Right forelimb (tissue), 1 donor: ENCODE results near the gene ARMCX2.
A peak's percentile ranks its signal among the peaks of the same experiment; 100 is the strongest.
"Not testable (repeated sequence)": the region's sequence is repeated elsewhere in the genome, so short reads cannot be mapped to it uniquely, and the experiment has no call there.

ENCODE experiments used
- DNase-seq: peaks from one replicate; pipeline ENCODE4 v3.0.0-alpha.2; 2018

Gene ARMCX2

DNA sequence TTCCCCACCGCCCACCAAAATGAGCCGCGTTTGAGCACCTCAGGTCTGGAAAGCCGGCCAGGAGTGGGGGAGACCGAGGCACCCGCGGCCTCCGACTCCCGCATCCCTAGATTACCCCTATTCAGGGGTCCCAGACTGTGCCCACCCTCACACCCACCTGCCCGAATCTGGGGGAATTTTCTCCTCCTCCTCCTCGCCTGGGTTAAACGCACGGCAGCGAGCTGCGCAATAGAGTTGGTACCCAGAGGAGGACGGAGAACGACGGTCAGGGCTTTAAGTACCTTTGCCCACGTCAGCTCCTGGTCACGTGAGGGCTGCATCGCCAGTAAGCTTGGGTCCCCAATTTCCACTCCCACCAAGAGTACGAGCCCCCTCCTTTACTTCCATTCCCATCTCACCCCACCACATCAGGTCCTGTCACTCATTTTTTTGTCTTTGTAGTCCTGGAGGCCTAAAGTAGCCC, at the start of gene ARMCX2:
Gene ARMCX2 (minus strand): TSS at position 250 of the 463 bp plus-strand sequence. CDS start 2,262 bp downstream, outside the sequence.
- peak; percentile 67 for DNase-seq

GRCh38 chrX:101709384-101709783, 49.7 kb upstream of the ARMCX2 start:
- DNase-seq: no peak

- DNase-seq: no peak
Measured at GRCh38 chrX:101708163-101708562, 48.5 kb upstream of the ARMCX2 start.

DNA sequence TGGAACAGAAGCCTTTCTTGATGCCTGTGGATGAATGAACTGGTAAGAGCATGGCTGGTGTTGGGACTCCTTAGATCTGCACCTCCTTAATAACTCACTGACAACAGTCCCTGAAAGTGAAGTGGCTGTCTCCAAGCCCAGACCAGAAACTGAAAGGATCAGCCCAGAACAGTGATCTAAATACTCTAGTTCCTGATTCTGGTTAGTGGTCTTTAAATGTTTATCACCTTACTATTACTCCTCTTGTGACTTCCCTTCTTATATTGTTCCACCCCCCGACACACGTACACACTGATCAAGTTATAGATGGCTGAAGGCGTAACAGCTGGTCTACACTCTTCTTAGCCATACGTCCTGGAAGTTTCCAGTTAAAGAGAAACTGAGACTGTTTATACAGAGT, 33.8 kb upstream of the ARMCX2 start:
- DNase-seq: no peak

DNA sequence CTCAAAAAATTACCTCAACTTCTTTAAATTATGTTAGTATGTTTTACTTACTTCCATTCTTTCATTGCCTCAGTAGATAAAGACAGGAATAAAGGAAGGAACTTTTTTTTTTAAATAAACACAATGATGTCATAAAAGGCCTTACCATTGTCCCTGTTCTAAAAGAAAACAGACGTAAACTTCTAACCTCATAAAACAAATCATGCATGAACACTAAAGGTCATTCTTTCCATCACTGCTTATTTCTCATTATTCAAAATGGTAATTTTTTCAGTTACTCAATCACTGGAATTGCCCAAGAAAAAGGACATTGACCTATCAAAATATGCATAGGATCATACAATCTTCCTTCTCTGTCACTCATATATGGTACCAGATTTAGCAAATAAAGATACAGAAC, 32.2 kb upstream of the ARMCX2 start:
- DNase-seq: no peak

GRCh38 chrX:101686574-101686973, 26.9 kb upstream of the ARMCX2 start:
- no peak for DNase-seq

- no peak for DNase-seq
Measured at GRCh38 chrX:101685923-101686322, 26.3 kb upstream of the ARMCX2 start.

DNA sequence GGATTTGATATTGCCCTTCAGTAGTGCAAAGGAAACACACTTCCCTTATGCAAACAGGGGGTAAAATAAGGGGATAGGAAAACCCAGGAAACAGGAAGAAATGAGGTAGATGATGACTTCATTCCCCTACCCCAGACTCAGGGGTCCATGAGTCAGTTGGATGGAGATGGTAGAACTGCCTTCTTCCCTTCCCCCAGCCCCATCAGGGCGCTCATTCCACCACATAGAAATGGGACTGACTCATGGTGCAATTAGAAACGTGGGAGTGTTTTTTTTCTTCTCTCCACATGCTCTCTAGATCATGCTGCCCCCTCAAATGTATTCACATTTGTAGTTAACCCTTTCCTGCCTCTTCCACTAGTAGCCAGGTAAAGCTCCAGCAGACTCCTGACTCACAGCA, 23.1 kb upstream of the ARMCX2 start:
- DNase-seq: no peak

DNA sequence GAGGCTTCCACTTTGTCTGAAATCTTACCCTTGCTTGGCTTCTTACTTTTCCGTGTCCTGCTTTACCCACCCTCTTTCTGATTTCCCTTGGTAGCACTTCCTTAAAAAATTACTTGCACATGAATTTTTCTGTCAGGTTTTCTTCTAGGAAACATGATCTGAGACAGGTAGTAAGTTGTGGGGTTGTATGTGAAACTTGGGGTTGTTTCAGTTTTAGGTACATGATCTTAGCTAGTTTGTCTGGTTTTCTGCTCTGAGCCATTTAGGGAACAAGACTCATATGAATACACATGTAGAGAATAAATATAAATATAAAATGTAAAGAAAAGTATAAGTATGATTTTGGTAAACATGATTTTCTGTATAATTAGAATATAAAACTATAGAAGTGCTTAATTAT, 17.4 kb upstream of the ARMCX2 start:
- DNase-seq: no peak

GRCh38 chrX:101676571-101676970, 16.9 kb upstream of the ARMCX2 start:
- DNase-seq: no peak

- no peak for DNase-seq
Measured at GRCh38 chrX:101668143-101668542, 8.5 kb upstream of the ARMCX2 start.

DNA sequence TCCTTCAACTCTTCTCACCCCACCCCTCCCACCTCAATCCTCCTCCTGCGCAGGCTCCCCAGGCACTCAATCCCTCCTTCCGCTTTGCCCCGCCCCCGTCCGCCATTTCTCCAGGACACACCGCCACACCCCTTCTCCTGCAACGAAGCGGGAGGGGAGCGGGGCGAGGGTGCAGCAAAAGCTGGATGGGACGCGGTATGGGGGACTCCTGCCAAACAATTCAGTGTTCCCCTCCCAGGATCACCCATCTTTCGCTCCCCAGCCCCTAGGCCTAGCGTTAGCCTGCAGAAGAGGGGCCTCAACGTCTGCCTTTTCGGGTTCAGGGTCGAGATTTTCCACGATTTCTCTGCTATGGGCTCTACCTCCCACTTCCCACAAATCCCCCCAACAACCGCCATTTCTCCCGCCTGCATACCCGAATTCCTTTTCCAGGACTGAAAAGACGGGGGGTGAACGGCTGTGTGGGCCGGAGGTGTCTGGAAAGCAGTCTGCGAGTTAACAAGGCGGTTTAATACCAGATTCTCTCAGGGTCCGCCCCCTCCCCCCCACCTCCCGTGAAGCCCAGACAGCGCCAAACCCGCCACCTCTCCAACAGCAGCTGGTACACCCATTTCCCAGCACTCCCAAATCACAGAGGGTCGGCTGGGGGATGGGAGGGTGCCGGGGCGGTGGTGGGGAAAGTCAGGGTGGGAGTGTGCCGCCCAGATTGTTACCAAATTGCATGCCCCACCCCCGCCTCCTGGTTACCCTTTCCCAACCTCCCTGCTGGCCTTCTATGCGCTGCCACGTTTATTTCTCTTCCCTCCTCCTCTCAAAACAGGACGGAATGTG, 774 bp downstream of the ARMCX2 start:
- DNase-seq: peak; percentile 76

DNA sequence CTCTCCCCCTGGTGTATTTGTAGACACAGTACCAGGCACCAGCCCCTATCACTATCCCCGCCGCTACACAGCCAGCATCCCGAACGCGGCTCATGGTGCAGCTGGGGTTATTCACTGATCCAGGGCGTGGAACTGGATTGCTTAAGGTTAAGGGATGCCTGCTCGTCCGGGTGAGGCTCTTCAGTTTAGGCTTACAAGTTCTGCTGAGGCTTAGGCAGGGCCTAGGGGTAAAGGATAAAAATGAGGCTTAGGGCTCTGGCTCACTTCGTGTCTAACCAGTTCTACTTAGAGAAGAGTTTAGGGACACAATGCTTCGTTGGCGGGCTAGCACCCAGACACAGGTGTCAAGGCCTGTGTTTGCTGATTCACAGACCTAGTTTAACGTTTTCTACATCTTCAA, 2.2 kb downstream of the ARMCX2 start:
- no peak for DNase-seq

DNA sequence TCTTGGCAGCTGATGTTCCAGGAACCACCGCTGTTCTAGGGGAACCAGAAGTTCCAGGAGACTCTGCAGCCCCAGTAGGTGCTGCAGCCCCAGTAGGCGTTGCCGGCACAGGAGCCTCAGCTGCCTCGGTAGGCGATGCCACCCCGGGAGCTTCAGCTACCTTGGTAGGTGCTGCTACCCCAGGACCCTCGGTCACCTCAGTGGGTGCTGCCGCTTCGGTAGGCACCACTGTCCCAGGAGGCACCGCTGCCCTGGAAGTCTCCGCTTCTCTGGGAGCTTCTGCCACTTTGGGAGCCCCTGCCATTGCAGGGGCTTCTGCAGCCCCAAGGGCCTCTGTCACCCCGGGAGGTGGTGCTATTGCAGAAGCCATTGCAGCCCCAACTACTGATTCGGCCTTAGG, 2.8 kb downstream of the ARMCX2 start:
- DNase-seq: no peak

- no peak for DNase-seq
Measured at GRCh38 chrX:101655534-101655933, 4.1 kb downstream of the ARMCX2 start.

DNA sequence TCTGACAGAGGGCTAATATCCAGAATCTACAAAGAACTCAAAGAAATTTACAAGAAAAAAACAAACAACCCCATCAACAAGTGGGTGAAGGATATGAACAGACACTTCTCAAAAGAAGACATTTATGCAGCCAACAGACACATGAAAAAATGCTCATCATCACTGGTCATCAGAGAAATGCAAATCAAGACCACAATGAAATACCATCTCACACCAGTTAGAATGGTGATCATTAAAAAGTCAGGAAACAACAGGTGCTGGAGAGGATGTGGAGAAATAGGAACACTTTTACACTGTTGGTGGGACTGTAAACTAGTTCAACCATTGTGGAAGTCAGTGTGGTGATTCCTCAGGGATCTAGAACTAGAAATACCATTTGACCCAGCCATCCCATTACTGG, 11.9 kb downstream of the ARMCX2 start:
- DNase-seq: not testable (repeated sequence)

DNA sequence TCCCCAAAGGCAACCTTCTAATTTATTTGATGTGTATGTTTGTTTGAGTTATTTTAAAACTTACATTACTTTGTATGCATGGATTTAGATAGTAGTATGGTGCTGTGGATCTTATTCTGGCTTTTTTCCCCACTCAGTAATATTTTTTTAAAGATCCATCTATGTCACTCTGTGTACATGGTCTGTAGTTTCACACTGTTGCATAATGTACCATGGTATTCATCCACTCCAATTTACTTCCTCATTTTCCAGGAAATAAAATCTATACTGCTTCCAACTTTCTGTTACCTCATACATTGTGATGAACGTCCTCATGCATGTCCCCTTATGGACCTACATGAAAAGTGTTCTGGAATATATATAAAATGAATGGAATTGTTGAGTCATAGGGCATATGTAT, 17.6 kb downstream of the ARMCX2 start:
- no peak for DNase-seq

GRCh38 chrX:101639583-101639982, 20.1 kb downstream of the ARMCX2 start:
- DNase-seq: no peak

DNA sequence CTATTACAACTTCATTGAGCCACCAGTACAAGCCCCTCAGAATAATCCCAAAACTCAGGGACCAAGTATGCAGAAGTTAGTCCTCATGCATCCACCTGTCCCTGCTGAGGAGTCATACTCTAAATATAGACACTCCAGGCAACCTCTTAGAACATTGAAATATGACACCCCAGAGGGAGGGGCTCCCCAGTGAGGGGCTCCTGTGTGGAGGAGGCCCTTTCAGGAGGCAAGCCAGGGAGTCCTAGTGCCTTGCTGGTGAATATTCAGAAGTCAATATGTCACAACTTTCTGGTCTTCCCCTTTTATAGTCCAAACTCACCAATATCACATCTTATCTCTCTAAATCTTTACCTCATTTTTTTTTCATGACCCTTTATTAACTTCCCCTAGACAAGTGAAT, 40.3 kb downstream of the ARMCX2 start:
- no peak for DNase-seq

DNA sequence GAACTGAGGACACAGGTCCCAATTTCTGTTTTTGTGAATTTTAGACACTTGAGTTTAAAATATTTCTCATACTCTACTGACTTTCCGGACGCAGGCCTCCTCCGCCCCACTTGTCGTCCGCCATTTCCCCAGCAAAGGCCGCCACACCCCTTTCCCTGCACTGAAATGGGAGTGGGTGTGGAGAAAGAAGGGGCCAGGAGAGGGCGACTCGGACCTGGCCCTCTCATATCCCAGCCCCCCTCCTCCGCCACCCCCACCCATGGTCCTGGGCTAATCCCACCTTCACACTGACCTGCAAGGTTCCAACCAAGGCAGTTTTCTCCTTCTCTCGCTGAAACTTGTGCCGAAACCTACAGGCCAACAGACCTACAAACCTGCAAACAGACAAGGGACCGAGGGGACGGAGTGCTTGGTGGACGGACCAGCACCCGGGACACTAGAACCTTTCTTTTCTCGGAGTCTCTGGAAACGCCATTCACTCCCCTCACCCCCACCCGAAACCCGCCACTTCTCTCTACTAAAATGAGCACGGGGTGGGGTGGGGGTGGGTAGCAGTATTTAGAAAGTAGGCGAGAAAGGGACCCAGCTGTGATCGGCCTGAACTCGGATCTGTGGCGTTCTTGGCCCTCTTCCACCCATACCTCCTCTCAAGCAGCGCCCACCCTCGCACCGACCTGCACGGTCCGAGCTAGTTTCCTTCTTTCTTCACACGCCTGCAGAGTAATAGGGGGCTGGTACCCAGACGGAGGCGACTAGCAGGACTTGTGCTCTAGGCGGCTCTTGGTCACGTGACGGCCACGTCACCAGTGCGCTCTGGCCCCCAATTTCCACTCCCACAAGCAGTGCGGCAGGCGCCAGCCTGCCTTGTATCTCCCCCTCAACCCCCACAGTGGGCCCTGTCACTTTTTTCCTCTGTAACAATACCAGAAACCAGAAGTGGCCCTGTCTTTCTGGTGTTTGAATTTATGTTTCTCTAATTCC, 42.1 kb downstream of the ARMCX2 start, which contains the start of gene ARMCX6:
Gene ARMCX6 (minus strand): TSS at position 790 of the 981 bp plus-strand sequence. CDS start 1,380 bp downstream, outside the sequence.
- DNase-seq: peak; percentile 85

DNA sequence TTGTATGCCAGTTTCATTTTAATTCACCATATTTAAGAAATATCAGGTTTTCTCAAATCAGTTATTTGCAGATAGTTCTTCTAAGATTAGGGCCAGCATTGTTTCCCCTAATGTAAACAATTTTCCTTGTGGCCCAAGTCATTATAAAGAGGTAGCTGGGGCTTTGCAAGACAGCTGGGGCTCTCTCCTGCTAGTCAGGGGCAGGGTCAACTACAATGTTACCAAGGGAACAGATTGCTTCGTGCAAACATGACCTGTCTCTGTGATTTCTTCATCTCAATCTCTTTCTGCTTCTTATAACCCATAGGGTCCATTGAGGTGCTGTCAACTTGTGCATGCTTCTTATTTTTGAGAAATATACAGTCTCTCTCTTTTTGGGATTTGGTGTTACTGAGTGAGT, 53.9 kb downstream of the ARMCX2 start:
- no peak for DNase-seq
